Hematopoietic multipotent progenitor cell treated with erythropoietin and hydrocortisone succinate and interleukin-3 and kit ligand, for 17 days (in vitro differentiated cells): ENCODE measurements around the gene MGLL.

ENCODE experiments used
- DNase-seq: peaks from one replicate; pipeline ENCODE4 v3.0.0-alpha.2; 2015; ENCODE audit warnings: low spot score

MGLL gene

DNA sequence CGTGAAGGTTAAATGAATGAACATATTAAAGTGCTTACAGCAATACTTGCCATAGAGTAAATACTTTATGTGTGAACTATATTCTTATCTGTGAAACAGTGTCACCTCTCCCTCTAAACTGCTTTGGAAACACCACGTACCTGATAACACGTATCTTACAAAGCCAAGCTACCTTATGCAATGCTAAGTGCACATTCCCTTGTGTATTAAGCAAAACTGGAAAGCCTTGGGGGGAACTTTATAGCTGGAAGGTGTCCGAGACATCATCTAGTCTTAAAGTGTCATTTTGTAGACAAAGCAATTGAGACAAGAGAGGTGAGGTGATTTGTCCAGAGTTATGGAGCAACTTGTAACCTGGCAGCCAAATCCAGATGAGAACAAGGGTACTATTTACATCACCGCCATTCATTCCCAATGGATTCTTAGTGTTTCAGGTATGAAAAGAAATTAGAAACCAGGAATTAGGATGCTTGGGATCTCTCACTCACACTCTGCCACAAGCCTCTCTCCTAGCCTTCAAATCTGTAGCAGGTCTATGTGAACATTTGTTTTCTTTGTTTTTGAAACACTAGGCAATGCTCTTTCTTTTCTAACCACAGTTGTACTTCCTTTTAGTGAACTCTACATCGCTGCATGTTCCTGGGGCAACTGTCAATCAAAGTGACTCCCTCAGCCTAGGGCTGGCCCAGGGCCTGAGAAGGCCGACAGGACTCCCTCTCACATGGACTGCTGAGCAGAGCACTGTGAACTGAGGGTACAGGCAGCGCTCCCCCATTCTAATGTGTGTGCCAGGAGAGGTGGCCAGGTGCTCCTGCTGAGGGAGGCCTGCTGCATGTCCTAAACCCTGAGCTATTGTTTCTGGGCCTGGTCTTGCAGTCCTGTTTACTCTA lies 13.9 kb upstream of the MGLL start:
- no peak for DNase-seq

DNA sequence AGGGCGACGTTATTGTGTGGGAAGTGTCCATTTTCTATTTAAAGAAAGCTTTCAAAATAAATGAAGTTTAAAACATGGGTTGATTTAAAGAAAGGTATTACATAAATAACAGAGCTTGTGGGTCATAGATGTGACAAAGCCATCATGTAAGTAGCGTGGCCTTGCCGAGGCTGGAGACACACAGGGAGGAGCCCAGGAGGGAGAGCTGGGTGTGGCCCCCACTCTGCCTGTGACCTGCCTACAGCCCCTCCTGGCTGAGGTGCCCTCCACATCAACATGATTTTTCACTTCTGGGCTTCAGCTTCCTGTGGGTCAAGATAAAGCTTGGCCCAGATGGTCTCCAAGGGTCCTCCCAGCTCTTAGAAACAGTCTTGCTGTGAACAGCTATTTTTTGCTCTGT lies 12.5 kb upstream of the MGLL start:
- no peak for DNase-seq

DNA sequence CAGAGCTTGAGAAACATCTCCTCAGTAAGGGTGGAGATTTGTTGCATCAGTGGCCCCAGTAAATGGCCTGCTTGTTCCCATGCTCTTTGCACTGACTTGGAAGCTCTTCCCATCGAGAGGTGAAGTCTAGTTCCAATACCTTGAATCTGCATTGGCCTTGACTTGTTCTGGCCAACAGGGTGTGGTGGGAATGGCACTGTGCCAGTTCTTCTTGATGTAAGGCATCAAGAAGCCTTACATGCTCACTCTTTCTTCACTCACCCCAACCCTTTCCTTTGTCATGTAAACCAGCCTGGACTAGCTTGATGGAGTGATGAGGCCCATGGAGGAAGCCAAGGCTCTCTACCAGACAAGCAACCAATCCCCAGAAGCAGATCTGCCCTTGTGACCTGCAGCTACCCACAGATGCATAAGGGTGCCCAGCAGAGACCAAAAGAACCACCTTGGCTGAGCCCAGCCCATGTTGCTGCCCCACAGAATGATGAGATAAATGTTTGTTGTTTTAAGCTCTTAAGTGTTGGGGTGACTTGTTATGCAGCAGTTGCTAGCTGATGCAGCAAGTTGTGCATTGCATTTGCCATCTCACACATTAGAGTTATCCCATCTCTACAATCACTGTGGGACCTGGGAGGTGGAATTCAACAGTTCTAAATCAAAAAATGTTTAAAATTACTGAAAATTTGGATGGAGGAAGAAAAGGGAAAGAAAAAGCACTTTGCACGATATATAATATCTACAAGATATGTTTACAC lies 11.1 kb upstream of the MGLL start:
- no peak for DNase-seq

DNA sequence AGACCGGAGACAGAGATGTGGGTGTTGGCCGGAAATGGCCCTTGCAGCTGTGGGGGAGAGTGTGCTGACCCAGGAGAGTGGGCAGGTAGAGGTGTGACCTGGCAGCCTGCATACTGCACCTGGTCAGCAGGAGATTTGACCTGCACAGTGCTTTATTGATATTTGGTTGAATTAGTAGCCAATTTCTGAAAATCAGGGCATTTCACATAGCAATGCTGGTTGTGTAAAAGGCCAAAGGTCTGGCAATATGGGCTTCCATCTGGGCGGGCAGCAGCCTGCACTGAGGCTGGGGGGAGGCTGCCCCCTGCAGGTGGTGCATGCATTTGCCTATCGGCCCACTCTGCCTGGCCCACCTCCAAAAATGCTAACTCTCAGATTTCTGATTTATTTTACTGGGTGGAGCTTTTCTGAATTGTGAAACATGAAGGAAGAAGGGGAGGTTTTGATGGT lies 9.4 kb upstream of the MGLL start:
- DNase-seq: peak; percentile 58

DNA sequence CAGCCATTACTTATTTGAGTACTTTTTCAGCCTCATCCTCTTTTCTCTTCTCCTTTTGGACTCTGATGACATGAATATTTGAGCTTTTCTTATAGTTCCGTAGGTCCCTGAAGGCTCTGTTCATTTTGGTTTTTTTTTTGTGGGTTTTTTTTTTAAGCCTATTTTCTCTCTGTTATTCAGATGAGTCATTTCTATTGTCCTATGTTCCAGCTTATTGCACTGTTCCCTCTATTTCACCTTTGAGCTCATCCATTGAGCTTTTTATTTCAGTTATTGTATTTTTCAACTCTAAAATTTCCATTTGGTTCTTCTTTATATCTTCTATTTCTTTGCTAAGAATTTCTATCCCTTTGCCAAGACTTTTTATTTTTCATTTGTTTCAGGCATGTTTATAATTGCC lies 7.2 kb upstream of the MGLL start:
- no peak for DNase-seq

DNA sequence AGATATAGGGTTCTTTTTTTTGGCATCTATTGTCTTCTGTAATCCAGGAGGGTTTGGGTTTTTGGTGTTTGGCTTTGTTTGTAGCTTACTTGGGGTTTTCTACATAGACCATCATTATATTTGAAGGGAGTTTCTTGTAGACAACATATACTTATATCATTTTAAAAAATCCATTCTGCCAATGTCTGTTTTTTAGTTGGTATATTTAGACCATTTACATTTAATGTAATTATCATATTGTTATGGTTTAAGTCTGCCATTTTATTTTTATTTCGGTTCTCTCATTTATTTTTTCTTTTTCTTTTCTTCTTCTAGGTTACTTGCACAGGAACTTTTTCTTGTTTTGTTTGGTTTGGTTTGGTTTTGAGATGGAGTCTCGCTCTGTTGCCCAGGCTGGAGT lies 5.5 kb upstream of the MGLL start:
- no peak for DNase-seq

DNA sequence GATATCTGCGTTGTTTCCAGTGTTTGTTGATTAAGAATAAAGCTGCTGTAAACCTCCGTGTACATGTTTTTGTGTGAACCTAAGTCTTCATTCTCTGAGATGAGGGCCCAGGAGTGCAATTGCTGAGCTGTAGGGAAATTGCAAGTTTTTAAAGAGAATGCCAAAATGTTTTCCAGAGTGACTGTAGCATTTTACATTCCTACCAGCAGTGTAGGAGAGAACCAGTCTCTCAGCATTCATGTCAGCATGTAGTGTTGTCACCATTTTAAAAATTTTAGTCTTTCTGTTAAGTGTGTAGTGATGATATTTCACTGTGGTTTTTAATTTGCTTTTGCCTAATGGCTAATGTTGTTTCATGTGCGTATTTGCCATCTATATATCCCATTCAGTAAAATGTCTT lies 3.4 kb upstream of the MGLL start:
- no peak for DNase-seq

DNA sequence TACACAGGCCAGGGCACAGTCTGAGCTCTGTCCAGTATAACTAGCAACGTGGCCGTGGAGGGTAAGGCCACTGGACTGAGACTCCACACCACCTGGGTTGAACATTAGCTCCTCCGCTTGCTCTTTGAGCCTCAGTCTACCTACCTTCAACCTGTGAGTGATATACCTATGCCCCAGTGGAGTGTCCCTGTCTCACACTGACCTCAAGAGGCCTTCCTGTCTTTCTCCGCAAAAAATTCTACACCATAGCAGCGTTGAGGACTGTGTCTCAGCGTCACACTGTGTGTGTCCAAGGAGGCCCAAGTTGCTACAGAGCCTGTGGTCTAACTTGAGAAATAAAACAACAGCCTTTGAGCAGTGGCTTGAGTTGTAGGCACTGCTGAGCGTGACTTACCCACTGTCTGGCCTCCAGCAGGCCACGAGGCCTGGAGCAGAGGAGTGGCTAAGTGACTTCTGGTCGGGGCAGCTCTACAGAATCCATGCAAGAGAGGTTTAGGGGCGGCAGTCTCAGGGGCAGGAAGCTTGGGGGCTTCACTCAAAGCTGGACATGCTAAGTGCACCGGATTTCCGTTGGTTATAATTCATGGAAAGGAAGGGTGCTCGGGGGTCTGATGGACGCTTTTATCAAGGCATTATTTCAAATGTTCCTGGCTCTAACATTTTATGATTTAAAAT lies 2.0 kb upstream of the MGLL start:
- DNase-seq: no peak

DNA sequence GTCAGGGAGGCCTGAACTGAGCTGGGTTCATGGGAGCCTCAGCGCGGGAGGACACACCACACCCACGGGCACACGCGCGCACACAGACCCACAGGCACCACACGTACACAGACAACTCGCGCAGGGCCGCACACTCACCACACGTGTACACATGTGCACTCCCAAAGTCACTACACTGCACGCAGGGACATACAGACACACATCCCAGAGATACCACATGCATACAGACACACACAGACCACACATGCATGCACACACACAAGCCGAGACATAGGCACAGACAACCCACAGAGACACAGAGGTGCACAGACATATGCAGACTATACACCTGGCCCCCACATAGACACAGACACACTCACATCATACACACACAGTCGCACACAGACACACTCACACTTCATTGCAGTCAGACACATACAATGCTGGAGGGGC lies 1.1 kb upstream of the MGLL start:
- no peak for DNase-seq

DNA sequence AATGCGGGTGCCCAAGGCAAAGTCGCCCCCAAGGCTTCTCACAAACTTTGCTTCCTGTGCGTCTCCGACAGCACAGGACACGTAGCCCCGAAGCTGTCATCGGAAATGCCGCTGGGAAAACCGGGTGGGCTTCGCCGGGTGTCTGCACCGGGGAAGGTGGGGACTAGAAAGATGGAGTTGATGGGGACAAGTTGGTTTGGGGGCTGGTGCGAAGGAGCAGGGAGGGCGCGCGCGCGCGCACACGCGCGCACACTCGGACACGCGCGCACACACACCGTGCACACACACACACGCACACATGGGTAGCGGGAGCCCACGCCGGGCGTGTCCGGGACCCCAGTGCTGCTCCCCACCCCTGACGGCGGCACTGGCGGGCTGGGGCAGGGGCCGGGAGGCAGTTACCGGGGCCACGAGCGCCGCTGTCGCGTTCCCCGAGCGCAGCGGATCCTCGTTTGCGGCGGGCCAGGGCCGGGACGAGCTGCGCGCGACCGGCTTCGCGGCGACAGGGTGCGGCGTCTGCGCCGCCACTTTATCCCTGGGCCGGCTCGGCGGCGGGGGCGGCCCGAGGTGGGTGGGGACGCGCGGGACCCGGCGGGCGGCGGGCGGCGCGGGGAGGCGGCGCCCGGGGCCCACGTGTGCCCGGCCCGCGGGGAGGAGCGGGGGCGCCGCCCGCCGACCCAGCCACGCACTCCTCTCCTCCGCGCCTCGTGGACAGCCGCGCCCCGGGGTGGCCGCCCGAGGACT lies 539 bp upstream of the MGLL start:
- peak; percentile 19 for DNase-seq

DNA sequence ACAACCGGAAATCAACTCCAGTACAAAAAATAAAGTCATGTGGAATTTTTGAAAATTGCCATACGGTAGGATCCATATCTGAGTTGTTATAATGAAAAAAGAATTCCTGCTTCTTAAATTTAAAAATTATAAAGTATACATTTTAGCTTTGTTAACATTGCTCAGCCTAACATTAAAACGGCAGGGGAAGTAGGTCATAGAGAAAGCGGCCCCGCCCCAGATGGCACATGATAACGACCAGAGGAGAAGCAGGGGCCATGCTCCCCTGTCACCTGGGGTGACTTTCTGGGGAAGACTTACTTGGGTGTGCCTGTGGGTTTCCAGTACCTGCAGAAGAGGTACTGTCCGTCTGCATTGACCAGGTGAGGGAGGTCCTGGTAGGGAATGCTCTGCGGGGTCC lies 921 bp downstream of the MGLL start:
- DNase-seq: peak; percentile 15

DNA sequence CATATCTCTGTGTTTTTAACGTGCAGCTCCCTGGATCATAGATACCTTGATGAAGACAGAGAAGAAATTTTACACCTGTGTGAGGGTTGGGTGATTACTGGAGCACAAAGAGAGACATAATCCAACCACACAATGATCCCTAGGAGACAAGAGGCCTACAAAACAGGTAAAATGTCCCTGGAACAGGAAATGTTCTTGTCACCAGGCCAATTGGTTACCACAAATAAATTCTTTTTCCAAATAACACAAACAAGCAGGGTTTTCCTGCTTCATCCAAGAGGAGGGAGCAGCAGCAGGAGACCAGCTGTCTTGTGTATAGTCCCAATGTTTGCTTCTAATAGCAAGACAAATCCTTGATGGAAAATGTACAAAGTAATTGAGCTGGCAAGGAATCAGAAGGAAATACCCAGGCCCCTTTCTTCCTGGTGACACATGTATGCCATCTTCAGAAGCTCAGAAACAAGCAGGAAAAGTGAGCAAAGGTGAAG lies 1.4 kb downstream of the MGLL start:
- DNase-seq: no peak

DNA sequence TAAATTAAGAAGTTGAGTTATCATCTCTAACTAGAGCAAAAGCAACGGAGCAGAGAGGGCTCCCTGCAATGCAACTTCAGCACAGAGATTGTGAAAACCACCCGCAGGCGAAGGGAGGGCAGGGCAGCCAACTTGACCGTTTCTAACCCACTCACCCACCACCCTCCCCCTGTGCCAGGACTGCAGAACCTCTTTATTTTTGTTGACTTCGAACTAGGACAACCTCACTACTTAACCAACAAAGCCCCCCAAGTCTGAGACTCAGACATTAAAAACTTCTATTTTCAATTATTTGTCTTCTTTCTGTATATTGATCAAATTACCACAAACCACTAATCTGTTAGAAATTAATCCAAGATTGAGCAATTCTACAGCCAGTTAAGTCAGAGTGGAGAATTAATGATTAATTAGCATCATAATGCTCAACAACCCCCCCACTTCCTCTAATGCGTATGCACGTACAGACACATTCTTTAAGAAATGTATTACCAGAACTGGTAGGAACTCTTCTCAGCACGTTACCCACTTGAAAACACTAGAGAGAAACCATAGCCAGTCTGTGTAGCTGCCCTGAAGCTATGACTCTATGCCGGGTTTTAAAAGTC lies 2.0 kb downstream of the MGLL start:
- no peak for DNase-seq

DNA sequence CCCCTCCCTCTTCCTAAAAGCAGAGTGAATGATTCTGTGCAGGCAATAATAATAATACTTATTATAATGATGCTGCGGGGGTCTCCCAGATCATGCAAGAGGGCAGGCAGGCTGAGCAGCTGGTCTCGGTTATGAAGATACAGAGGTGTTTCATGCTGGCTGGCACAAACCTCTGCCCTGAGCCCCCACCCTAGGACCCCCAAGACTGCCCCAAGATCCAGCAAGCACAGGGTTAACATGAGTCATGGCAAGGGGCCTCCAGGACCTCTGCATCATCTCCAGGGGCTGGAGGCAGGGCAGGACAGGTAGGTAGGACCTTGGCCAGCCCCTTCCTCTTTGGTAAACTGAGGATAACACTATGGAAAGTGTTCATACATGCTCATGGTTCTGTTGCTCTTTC lies 2.7 kb downstream of the MGLL start:
- DNase-seq: no peak

DNA sequence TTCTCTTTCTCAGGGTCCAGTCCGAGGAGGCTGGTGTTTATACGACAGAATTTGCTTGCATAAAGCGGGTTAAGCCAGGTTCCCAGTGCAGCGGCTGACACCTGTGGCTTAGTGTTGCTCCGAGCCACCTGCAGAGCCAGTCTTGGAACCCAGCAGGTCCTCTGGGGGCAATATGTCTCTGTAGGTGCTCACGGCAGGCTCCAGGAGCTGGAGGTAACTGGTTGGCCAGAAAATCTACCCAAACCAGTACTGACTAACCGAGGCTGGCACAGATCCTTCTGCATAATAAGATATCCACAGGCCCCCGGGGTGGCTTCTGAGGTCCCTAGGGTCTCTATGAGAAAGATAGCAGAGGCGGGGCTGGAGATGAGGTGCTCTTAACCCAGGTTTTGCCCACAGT lies 3.2 kb downstream of the MGLL start:
- DNase-seq: no peak

DNA sequence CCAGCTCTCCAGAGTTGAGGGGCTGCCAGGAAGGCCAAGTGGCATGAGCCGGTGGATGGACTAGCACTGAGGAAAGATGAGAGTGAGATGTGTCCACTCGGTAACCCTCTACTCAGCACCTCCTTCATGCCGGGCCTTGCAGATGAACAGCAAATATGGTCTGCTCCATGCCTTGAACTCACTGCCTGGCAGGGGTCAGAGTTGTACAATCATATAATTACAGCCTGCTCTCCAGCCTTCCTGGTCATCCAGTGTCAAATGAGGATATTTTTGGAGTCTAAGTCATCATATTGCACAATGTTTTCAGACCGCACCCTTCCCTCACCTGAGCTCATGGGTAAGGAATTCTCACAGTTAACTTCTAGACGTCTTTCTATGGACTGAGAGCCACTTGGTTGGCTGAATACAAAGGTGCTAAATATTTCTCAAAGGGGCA lies 4.9 kb downstream of the MGLL start:
- no peak for DNase-seq

DNA sequence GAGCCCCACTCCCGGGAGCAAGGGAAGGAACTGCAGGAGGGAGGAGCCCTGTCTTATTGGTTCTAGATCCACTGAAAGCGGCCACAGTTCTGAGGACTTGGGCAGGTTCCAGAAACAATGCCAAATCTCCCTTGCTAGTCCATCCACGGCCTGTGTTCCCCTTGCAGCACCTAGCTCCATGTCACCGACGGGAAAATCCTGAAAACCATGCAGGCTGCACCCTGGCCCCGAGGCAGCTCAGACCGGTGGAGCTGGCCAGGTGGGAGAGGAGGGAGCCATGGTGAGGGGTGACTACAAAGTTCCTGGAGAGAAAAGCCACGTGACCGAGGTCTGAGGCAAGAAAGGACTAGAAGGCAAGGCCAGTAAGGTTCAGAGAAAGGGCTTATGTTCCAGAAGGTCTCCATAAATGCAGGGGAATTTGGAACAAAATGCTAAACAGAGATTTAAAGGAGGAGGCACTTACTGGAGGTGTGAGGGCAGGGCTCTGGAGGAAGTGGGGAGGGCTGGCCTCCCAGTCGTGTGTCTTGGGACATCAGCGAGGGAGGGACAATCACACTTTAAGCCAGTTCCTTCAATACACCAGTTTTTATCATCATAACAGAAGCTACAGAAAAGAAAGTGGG lies 5.4 kb downstream of the MGLL start:
- DNase-seq: no peak

DNA sequence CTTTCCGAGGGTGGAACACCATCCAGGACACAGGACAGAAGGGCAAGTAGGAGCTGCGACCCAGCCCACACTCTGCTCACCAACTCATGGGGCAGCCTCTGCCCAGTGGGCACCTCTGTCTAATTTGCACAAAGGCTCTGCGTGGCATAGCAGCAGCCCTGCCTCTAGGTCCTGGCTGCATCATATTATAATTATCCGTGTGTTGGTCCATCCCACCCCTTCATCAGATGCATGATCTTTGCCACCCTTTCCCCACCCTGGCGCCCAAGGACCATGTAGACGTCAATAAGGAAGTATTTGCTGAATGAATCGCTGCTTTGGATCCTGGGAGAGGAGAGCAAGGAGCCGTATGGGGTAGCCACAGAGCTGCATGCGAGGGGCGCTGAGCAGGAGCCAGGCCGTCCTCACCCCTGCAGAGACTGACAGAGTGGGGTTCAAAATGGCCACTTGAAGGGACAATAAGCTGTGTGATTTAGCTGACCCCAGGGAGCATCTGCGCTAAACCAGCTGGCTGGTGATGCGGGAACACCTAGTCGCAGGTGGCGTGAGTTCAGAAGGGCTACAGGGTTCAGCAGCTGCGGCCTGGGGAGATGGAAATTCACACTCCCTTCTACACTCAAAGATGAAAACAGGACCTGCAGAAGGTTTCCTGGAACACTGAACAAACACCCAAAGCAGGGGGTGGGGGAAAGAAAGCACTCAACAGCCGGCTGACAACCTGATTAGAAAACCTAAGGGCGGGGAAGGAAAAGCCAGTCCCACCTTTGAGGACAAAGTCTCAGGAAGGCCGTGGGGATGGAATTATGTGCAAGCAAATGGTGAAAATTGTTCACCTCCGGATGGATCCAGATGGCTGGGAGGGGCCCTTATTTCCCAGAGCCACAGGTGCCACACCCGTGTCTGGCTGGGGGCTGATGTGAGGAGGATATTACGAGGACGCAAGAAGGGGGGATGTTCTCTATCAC lies 6.4 kb downstream of the MGLL start:
- peak; percentile 21 for DNase-seq

DNA sequence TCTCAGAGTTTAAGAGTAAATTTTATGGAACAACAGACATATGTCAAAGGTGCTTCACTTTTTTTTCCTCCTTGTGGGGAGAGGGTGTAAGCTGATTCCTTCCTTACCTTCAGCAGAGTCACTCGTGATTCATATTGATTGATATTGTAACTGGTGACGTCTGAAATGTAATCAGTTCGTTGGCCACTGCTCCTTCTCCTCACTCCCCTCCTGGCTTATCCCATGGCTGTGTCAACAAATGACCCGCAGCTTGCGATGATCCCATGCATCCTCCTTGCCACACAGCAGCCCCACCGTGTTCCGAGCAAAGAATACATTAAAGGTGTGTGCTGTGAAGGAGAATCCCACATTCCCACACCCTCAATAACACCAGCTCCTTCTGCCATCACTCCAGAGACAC lies 7.3 kb downstream of the MGLL start:
- no peak for DNase-seq

DNA sequence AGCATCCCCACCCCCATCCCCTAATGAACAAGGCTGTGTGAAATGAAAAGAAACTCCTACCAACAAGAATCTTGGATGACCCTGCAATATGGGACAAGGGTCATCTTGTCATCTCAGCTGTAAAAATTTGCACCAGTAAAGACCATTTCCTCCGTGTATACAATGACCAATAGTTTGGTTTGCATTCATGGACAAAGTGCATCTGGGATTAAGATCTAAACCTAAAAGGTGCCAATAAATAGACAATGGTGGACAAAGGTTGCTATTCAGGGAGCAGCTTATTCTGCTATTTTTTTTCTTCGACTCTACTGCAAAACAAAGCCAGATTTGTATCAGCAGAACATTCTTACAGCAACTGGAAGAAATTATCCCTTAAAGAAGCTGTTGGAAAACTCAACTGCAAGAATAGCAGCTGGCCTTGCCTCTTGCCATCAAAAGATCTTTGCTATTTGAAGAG lies 8.0 kb downstream of the MGLL start:
- no peak for DNase-seq
